CD4-positive, alpha-beta T cell treated with Interleukin-15 for 1 hour (primary cell): ENCODE results near the gene SCRN2.

Source experiments
- DNase-seq: peaks from one replicate; pipeline ENCODE4 v3.0.0-alpha.2; 2020

SCRN2 gene

DNA sequence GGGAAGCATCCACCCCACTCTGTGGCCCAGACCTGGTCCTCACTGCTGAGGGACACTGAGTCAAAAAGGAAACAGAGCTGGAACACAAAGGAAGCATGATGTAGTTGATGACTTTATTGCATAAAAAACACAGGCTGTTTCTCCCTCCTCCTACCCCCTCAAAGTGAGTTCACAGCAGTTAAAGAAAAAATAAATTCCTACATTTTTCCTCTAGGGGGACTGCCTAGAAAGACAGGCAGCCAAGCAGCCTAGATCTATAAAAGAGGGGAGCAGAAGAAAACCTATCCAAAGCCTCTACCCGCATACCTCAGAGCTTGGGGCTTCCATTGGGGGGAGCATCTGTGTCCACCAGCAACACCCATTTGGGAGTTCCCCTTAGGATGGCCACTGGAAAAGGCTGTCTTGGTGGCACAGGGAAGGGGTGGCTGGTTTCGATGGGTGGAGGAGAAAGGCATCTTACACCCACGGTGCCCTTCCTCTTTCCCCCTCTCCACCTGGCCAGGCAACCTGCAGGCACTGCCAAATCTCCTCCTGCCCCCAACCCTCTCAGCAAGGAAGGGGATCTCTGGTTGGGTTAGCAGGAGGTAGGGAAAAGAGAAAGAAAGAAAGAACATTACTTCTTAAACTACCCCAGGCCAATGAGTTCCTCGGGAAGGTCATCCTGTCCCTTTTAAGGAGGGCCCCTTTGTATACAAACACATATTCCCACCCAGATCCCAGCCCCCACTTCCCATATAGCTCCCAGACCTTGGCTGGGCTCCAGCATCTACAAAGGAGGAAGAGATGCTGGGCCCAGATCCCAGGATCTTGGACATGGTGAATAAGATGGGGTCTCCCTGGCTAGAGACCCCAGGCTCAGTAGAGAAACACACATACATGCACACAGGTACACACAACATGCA is 4.0 kb upstream of the SCRN2 start:
- DNase-seq, result no peak

DNA sequence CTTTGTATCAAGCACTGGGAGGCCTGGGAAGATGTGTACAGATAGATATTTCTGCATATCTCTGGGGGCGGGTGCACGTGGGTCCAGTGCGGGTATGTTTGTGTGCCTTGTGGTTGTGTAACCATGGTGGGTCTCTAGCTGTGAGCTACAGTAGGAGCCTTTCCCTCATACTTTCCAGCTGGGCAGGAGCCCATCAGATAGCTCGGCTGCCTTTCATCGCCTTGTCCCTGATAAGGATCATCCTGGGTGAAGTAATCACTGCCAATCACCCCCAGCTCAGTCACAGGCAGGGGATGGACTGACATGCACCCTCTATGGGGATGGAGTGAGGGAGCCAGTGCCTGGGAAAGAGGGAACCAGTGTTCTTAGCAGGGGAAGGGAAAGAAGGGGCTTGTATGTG is 3.2 kb upstream of the SCRN2 start:
- DNase-seq, result no peak

DNA sequence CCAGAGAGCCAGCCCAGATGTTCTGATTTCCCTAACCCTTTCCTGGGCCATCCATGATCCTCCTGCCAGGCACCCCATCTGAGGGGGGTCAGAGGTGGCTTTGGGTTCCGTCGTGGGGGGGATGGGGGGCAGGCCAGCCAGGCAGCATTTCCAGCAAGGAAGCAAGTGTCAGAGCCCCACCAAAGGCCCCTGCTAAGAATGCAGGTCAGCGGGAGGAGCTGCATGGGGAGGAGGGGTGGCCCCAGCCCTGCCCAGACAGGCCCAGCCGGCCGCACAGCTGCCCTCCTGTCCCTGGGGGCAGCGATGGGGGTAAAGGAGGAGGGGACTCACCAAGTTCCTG is 2.3 kb upstream of the SCRN2 start:
- no peak for DNase-seq

DNA sequence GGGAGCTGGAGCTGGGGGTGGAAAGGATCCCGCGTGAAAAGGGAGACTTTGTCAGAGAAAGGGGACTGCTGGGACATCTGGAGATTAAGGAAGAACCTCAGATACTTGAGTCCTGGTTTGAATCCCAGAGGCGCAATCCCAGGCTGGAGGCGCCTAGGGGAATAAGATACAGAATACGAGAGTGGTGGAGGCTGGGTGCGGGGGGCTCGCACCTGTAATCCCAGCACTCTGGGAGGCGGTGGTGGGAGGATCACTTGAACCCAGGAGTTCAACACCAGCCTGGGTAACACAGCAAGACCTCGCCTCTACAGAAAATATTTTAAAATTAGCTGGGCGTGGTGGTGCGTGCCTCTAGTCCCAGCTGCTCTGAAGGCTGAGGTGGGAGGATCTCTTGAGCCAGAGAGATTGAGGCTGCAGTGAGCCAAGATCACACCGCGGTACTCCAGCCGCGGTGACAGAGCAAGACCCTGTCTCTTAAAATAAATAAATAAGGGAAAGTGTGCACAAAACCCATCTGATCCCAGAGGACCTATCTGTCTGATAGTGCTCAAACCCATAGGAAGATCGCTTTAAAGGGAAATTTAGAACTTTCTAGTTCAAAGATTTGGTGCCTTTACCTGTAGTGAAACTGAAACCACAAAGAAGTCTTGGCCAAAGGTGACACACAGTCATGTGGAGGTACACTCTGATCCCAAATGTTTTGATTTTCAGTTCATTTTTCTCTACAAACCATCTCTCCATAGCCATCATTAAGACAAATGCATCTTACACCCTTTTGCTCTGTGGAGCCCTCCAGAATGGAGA is 617 bp upstream of the SCRN2 start:
- DNase-seq, result no peak

DNA sequence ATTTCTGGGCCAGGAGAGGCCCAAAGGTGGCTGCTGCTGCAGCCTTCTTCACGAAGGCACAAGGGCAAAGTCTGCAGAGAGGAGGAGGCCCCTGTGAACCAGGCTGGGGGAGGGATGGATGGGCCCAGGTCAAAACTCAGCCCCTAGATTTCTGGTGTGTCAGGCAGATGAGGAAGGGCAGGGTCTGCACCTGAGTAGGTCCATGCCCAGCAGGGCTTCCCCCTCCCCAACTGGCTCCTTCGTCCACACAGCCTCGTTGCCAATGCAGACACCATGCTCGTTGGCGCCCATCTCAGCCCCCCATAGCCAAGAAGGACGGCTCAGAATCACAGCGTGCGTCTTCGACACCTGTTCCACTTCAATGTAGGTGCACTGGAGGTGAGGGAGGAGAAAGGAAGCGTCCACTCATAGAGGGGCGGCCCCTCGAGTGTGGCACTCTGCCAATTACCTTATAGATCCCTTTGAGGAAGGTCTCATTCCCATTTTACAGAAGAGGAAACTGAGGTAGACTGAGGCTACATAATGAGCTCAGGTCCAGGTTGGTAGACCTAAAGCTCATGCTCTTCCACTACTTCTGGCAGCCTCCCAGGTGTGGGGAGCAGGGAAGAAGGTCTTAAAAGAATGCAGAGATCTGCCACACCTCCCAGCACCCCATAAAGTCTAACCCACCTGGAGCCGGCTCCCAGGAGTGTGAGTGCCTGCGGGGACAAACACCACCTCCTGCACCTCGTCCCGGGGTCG is 902 bp downstream of the SCRN2 start:
- no peak for DNase-seq

DNA sequence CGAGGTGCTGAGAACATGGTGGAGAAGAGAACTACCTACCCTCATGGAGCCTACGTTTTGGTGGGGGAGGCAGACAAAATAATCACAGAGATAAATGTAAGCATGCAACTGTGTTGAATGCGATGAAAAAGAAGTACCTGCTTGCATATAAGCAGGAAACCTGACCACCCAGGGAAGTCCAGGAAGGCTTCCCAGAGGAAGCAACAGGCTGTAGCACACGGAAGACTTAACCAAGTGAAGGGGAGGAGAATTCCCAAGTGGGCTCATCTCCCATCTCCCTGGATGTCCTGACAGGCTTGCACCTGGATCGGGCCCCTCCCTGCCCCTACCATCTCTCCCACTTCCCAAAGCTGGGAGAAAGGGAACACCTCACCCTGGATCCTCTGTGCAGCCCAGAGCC is 2.0 kb downstream of the SCRN2 start:
- DNase-seq, result no peak

DNA sequence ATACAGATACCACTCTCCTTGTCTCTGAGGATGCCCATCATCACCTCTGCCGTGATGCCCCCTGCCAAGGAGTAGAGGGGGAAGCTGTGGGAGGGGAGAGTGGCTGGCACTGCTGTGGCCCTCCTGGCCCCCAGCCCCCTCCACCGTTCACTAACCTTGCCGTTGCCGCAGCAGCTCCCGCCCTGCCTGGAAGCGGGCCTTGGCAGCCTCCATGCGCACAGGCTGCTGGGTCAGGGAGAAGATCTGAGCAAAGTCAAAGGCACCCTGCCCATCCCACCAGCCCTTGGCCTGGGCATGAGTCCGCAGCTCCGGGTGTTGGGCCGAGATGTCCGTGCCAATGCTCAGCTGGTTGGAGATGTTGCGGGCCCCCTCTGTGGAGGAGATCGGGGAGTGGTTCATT is 2.4 kb downstream of the SCRN2 start:
- no peak for DNase-seq

DNA sequence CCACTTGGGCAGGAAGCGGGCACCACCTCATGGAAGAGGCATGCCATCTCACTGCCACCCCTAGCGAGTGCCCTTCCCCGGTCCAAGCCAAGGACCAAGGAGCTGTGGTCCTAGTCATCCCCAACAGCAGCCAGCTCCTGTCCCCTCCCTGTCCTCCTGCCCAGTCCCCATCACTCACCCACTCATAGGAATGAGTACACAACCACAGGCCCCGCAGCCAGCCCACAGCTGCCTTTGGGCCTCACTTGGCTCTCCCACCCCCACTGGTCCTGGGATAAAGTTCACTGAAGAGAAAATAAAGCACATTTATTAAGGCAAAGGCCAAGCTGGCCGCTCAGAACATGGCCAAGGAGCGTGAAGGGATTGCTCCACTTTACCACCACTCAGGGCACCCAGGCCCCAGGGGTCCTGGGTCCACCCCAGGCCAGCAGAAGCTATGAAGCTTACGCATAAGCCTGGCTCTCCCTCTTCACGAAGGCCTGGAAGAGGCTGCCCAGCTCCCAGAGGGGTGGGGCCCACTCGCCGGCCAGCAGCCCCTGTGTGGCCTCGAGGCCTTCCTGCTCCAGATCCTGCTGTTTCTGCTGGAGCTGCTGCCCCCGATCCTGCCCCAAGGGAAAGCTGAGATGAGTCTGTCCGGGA is 3.6 kb downstream of the SCRN2 start:
- no peak for DNase-seq

DNA sequence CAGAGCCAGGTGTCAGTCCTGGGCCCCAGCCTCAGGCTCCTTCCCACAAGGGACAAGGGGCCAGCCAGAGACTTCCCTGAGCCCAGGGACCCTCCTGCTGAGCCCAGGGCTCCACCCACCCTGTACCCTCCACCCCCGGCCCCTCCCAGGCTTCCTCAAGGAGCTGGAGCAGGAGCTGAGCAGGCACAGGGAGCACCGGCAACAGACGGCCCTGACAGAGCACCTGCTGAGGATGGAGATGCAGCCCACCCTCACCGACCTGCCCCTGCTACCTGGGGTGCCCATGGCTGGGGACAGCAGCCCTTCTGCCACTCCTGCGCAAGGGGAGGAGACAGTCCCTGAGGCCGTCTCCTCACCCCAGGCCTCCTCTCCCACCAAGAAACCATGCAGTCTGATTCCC is 4.5 kb downstream of the SCRN2 start:
- DNase-seq, result no peak

DNA sequence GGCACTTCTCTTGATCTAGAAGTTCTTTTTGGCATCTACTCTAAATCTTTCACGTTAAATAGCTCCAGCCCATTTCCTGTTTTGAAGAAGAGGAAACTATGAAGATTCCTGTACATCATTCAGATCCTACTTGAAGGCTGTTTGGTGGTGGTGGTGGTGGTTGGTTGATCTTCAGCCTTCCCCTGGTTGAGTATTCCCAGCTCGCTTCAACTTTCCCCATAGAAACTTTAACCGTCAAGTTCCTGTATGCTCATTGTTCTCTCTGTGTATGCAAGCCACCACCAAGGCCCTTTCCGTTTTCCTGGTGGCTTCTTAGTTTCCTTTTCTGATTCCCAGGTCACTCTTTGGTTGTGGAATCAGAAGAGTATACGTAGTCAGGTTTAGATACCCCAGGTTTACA is 6.3 kb downstream of the SCRN2 start:
- no peak for DNase-seq

DNA sequence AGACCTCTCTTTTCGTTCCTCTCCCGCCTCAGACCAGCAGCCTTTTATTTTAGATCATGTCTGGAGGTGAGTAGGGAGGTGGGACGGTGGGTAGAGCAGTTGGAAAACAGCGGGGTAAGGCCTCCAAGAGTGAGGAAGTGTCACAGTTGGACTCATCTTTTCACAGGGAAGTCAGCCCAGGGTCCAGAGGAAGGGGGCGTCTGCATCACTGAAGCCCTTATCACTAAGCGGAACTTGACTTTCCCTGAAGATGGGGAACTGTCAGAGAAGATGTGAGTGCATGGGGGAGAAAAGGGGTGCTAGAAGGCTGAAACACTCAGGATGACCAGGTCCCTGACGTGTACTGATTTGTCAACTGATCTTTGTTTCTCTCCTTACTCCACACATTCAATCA is 9.1 kb downstream of the SCRN2 start:
- peak; percentile 29 for DNase-seq

DNA sequence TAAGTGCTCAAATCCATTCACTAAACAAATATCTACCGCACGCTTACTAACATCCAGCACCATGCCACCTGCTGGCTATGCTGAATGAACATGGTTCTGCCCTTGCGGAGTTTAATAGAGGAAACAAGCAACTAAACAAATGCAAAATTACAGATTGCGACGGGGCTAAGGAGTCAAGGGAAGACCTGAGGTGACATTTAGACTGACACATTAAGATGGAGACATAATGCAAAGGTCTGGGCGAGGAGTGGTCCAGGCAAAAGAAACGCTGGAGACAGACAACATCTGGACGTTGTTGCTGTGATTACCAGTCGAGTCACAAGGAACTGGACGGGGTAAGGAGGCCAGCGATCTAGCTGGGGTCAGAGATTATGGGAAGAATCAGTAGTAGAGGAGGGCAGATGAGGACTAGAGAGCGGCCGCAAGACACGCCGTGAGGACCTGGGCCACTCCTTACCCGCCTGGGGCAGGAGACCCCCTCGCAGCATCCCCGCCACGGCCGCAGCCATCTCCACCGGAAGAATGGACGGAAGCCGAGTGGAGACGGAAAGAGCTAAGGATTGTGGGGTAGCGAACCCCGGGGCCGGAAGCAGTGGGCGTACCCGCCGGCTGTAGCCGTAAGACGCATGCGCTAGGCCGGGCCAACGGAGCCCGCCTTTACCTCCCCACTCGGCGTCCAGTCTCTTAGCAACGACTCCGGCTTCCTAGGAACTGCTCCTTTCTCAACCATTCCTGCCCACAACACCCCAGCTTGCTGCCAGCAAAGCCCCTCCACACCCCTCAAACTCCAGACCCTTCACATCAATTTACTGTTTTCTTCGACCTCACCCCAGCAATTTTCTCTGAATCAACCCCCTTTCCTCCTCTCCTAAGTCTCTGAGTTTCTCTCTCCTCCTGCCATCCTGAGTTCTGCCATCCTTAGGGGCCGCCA is 9.8 kb downstream of the SCRN2 start, which contains the start of the genes LRRC46 and MRPL10:
LRRC46 (plus strand) TSS at position 668 of the 931 bp plus-strand sequence. CDS start 320 bp downstream, outside the sequence.
MRPL10 (minus strand) TSS at position 539 of the 931 bp plus-strand sequence; CDS start at position 509, 30 bp downstream.
- peak; percentile 92 for DNase-seq

DNA sequence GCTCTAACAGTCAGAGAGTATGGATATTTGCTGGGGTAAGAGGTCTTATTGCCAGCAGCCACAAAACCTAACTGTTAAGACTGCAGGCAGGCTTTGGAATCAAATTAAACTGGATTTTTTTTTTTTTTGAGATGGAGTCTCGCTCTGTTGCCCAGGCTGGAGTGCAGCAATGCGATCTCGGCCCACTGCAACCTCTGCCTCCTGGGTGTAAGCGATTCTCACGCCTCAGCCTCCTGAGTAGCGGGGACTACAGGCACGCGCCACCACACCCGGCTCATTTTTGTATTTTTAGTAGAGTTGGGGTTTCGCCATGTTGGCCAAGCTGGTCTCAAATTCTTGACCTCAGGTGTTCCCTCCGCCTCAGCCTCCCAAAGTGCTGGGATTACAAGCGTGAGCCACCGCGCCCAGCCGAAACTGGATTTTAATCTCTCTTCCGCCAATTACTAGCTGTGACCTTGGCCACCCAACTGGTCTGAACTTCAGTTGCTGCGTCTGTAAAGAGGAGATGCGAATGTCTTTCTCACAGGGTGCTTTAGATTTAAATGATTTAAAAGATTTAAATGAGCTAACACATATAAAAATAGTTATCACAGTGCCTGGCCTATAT is 10.6 kb downstream of the SCRN2 start:
- DNase-seq, result no peak

DNA sequence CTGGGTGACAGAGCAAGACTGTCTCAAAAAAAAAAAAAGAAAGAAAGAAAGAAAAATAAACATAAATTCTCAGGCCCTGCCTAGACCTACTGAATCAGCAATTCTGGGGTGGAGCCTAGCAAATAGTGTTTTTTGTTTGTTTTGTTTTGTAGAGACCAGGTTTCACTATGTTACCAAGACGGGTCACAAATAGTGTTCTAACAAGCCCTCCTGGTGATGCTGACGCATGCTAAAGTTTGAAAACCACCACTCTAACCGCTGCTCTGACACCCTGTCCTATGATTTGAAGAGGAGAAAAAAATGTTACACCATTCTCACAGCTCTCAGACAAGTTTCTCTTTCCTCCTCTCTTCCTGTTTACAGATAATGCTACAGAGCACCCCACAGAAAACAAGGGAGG is 11.2 kb downstream of the SCRN2 start:
- DNase-seq, result peak; percentile 85

DNA sequence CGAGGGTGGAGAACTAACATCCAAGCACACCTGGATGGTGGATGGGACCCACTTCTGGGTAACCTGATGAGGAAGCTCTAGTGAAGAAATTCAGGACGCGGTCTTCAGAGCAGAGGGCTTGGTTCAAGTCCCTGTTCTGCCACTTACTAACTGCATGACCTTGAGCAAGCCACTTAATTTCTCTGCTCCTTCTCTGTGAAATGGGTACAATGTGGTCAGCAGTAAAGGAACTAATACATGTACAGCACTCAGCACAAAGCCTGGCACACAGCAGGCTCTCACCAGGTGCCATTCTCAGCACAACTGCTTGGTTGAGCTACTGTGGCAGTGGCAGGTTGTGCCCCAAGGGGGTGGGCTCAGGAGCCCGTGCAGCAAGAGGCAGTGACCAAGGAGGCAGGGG is 17.6 kb downstream of the SCRN2 start:
- no peak for DNase-seq

DNA sequence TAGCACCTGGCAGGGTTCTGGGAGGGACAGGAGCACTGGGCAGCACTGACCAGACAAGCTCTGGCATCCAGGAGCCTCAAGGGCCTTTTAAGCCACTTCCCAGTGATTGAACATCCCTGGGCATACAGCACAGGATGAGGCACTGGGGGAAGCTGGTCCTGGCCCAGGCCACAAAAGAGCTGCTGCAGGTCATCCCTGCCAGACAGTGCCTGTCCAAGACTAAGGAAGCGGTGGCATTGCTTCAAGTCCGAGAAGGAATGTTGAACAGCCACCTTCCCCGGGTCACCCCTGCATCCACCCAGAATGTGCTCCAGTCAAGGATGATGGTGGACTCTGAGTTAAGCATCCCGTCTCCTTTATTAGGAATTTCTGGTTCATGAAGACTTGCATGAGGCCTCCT is 18.3 kb downstream of the SCRN2 start:
- no peak for DNase-seq

DNA sequence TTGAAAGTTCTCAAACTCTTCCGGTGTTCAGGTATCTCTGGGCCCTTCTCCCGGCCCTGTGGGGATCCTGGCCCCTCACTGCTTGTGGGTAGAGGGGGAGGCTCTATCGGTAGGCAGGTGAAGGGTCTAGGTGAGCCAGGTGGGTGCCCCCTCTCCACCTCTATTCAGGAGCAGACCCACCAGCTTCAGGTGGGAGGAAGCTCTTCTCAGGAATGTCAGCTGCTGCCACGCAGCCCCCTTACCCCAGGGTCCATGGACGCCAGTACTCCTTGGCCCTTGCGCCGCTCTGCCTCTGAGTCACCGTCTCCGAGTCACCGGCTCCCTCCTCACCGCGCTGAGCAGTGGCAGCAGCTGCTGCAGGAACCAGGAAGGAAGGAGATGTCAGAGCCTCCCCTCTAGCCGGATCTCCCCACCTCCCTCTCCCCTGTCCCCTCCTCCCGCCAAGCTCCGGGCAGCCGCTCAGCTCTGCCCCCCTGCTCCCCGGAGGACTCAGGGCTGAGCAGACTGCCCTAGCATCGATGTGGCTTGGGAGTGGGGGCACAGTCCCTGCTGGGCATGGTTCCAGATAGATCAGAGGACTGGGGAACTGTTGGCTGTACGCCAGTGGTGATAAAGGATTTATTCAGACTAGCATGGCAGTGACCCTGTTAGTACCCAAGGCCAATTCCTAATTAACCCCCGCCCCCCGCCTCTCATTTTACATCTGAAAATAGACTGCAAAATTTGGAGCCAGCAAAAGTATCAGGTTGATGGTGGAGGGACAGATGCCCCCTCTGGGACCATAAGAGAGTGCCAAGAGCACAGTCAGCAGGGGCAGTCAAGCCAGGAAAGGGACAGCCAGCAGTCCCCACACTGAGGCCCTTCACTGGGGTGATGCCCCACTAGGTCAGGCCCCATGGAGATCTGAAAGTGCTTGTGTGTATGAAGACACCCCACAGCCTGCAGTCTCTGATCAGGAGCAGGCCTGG is 19.4 kb downstream of the SCRN2 start, which contains the start of gene OSBPL7:
OSBPL7 (minus strand) TSS at position 371 of the 968 bp plus-strand sequence. CDS start 1,516 bp downstream, outside the sequence.
- peak; percentile 87 for DNase-seq

DNA sequence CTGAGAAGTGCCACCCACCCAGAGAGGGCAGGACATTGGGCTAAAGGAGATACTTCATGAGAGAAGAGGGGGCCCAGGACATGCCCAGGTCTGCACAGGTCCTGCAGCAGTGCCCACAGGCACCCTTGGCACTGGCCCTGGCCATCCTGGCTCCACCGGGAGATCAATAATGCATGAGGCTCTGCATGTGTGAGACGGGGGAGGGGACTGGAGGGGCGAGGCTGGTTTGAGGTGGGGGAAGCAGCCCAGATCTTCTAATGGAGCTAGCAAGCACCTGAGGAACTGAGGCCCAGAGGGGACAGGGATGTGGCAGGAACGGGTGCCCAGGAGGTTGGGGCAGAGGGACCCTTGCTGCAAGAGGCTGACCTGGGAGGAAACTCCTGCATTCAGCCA is 20.0 kb downstream of the SCRN2 start:
- DNase-seq, result no peak

DNA sequence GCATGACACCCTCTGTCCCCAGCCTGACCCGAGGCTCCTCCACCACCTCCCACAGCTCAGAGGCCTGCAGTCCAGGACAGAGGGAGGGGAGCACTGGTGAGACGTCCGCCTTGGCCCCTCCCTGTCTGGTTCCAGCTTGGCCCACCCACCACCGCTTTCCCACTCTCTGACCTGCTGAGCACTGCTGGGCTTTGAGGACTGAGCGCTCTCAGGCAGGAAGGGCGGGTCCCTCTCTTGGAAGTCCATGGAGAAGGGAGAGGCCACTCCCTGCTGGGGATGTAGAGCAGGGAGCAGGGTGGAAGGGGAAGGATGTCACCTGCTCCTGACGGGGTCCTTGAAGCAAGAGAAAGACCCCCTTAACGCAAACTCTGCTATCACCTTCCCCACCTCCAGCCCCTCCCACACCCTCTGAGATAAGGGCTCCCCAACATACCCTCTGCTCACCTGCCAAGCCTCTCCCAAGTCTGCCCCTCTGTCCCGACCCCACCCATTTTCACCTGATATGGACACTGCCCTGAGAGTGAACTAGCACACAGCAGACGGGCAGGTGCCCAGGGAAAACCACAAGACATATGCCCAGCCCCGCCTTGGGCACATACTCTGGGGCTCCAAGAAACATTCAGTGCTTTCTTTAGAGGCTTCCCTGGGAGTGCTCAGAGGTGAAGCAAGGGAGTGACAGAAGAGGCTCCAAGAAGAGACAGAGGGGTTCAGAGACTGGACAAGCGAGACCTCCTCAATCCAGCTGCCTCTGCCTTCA is 20.9 kb downstream of the SCRN2 start:
- DNase-seq, result no peak
